NCI-H1105 treated with DMSO at 0.1 percent for 48 hours (cell line): ENCODE data around the gene ABCC11.
A peak's percentile ranks its signal among the peaks of the same experiment; 100 is the strongest.
"Not testable (repeated sequence)": the region's sequence is repeated elsewhere in the genome, so short reads cannot be mapped to it uniquely, and the experiment has no call there.

Experiments used
- DNase-seq: peaks from one replicate; lab custom pipeline; 2025; lab: John Stamatoyannopoulos, UW

Gene ABCC11

DNA sequence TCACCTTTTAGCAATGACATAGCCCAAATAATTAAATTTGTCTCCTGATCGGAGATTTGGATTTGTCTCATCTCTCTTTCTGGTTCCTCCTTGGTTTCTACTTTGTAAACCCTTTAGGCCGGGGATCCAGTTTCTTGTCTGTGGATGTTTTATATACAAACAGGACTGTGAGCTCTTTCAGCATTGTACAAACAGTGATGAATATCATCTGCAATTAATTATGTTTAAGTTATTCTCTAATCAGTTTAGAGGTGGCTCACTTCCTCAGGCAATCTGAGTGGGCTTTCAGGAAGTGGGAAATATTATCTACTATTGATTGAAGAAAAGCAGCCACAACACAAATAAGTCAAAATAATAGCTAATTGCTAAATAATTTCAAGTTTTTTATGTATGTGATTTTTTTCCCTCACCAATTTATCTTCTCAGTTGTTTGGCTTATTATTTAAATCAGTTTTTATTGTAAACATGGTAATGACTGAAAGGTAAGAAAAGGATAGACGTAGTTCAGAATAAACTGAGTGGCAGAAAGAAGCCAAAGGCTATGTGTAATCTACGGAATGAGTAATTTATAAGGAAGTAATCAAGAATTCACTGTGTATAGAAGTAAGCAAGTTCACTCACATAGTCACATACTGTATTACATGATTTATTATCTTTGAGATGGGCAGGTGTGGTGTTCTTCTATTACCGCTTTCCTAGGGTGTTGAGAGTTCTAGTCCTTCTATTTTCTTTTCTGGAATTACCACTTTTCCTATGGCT lies 3.4 kb upstream of the ABCC11 start:
- no peak for DNase-seq

DNA sequence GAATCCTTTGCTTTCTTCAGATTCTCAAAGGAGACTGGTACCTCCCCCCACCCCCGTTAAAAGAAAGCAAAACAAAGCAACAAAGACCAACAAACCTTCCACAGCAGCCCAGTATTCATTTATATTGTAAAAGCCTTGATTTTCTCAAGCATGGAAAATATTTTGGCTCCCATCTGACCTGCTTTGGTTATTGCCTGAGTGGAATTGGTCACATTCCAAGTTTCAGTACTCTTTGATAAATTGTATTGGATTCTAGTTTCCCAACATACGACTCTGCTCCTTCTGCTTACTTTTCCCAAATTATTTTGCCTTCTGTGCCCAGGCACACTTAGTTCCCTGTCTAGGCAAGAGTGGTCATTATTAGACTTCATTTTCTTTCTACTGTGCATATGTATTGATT lies 1.3 kb downstream of the ABCC11 start:
- DNase-seq, result no peak

DNA sequence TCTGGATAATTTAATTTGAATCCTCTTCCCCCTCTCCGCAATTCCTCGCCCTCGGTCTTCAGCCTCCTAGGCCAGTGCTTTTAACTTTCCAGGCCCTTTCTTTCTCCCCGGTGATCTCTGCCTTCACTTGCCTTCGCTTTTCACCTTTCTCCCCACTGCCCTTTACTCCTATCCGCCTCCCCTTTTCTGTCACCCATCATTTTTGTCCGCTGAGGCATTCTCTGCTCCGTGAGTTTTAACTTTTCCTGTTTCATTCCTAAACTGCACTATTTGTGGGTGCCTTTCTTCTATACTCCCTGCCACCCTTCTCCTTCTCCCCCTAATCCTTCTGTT lies 2.5 kb downstream of the ABCC11 start:
- no peak for DNase-seq

DNA sequence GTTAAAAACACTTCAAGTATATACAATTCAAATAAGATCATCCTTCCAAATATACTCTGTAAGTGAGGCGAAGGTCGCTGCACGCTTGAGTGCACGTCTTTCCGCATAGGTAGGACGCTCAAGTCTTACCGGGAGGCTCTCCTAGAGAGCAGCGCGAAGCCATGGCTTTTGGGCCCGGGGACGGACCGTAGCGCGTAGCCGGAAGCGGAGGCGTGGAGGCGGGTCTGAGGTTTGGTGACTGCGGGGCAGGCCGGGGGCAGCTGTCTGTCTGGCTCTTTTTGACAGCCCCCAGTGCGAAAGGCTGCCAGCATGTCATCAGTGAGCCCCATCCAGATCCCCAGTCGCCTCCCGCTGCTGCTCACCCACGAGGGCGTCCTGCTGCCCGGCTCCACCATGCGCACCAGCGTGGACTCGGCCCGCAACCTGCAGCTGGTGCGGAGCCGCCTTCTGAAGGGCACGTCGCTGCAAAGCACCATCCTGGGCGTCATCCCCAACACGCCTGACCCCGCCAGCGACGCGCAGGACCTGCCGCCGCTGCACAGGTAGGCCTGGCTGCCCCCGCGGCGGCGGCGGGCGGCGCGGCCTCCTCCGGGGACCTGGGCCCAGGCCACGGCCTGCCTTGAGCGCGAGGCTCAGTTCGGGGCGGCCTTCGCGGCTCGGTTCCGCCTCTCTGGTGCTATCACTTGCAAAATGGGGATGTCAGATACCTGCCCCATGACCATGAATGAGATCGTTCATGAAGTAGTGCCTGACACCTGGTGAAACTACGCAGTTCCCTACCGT lies 3.1 kb downstream of the ABCC11 start, which contains the start of gene LONP2:
LONP2 (plus strand) TSS at position 221 of the 783 bp plus-strand sequence; CDS start at position 310, 89 bp downstream.
- peak; percentile 91 for DNase-seq

DNA sequence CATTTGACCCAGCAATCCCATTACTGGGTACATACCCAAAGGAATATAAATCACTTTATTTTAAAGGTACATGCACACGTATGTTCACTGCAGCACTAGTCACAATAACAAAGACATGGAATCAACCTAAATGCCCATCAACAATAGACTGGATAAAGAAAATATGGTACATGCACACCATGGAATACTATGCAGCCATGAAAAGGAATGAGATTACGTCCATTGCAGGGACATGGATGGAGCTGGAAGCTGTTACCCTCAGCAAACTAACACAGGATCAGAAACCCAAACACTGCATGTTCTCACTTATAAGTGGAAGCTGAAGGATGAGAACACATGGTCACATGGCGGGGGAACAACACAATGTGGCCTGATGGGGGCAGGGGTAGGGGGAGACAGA lies 7.2 kb downstream of the ABCC11 start:
- DNase-seq, result not testable (repeated sequence)

DNA sequence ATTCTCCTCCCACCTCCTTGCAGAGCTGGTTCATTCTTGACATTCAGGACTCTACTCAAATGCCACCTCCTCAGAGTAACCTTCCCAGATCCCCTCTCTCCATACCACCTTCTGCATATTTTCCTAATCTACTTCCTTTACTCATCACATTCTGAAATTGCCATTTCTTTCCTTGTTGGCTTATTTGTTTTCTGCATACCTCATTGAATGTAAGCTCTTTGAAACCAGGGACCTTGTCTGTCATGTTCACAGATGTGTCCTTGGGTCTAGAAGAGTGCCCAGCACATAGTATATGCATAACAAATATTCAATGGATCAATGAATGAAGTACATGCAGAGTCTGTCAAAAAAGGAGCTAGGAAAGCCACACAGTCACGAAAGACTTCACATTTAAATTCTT lies 11.1 kb downstream of the ABCC11 start:
- no peak for DNase-seq

DNA sequence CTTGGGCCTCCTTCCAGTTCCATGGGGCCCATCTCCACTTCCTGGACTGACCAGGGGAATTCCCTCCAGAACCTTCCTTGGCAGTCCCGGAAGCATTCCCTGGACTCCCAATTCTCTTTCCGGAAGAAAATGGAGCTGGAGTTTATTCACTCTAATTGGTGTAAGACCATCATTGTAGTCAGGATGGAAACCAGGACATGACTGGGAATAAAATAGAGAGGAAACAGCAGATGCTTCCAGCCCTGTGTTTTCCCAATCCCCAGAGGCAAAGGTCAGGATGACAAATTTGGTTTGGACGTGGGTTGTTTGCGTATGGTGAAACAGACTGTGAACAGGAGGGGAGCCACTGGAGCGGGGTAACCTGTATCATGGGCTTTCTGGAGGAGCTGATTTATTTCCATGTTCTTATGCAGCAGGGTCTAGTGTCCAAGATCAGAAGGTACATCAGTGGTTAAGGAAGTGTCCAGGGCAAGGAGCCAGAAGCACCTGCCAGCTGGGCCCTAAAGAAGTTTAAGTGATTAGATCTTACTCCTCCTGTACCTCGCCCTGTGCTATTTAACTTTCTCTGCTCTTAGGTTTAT lies 11.7 kb downstream of the ABCC11 start:
- DNase-seq, result no peak

DNA sequence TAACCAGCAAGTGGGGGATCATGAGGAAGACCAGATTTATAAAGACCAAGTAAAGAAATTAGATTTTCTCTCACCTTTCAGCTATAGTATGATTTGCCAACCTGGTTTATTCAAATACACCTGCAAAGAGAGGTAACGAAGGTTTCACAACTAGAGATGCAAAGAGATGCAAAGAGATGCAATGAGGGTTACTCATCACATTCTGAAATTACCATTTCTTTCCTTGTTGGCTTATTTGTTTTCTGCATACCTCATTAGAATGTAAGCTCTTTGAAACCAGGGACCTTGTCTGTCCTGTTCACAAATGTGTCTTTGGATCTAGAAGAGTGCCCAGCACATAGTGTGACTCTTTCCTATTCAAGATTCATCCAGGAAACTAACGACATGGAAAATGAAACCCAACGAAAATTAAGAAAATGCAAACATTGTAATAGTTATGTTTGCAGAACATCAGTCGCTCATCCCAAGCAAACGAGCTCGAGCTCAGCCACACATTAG lies 12.2 kb downstream of the ABCC11 start:
- DNase-seq, result no peak

DNA sequence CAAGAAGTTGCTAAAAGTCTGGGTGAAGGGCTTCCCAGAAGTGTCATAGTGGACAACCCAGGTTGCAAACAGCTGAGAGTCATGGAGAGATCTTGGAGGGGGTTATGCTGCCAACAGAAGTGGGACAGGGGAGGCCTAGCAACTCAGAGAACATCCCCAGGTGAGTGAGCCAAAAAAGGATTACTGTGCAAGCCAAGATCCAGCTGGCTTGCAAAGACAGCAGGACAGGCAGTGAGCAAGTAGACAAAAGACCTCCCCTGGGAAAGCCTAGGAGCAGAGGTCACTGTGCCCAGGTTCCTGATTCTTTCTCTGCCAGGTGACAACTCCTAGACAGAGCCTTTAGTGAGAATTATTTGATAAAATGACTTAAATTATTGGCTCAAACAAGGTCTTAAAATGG lies 12.7 kb downstream of the ABCC11 start:
- DNase-seq, result no peak

DNA sequence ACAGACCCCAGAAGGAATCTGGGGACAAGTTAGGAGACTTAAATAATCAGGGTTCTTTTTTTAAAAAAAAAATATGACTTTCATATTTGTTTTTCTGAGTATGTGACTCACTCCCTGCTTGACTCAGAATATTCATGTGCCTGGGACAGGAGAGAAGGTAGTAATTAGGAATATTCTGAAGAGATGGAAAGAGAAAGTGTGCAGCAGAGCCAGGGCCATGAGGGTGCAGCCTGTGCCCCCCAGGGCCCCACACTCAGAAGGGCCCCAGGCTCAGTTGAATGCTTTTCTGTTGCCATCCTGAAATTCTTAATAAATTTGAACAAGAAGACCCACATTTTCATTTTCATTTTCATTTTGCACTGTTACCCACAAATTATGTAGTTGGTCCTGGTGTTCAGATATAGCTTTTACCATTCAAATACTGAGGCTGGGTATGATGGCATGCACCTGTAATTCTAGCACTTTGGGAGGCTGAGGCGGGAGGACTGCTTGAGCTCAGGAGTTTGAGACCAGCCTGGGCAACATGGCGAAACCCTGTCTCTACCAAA lies 14.8 kb downstream of the ABCC11 start:
- DNase-seq, result no peak

DNA sequence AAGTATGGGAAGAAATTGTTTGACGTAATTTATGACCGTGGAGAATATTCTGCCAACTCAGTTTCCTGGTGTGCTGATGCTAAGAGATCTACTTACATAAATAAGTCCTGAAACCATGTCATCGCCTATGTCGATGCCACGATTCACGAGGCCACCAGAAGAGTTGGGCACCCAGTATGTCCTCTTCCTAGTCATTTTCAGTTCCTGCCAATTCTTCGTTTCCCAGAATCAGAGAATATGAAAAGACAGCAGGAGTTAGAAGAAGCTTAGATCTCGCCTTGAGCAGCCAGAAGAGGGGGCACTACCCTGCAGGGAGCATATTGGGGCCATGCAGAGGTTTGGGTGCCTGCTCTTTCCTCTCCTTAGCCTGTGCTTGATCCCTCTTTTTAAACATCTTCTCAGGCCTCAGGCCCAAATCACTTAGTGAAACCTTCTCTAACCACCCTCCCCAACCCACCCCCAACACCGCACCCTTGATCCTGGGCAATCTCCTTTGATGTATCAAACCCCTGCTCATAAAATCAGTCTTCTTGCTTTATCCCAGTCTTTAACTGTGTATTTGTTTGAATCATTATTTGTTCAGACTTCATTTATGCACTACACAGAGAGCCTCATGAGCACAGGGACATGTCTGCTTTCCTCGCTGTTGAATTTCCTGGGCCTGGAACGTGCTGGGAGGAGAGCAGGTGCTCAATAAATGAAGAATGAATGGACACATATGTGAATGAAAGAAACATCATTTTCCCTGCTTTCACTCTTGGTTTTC lies 15.4 kb downstream of the ABCC11 start:
- DNase-seq, result peak; percentile 33

DNA sequence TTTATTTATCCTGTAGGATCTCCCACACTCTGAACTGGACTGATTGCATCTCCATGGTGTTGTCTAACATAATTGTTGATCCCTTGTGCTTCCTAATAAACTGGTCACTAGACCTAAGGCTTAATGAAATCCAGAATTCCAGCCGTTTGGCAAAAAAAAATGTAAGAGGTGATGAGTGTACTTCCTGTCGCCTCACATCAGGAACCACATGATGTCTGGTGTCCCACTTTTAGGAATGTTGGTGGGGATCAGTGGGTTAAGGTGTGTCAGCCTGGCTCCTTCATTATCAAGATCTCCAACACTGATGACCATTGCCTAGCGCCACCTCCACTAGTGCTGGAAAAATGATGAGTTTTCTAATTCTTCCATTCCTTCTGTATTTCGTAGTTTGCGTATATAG lies 21.9 kb downstream of the ABCC11 start:
- DNase-seq, result no peak

DNA sequence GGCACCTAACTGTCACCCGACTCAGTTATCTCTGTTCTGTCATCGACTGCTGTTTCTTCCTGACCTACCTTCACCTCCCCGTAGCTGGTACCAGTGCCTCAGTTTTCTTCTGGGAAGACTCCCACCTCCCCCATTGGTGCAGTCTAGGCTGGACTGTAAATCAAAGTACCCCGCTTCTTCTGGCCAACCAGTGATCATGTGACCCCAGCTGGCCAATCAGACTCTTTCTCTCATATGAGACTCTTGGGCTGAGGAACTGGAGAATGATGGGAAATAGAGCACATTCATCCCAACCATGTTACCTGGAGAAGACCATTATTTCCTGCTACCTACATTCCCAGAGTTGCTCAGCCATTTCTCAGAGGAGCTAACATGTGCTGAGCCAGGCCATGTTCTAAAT lies 23.8 kb downstream of the ABCC11 start:
- DNase-seq, result no peak

DNA sequence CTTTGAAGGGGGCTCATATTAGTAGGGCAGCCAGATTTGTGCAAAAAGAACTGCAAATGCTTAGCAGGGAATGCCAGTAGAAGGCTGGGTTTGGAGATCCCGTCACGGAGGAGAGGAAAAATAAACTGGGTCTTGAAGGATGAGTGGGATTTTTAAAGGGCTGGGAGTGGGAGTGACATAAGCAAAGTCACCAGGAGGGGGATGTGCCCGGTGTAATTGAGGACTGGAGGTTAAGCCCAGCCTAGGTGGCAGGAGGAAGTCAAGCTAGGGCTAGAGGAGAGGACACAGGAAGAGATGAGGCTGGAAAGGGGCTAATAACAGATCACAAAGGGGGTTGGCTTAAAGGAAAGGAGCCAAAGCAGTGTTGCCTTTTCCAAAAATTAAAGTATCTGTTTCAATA lies 26.4 kb downstream of the ABCC11 start:
- DNase-seq, result no peak

DNA sequence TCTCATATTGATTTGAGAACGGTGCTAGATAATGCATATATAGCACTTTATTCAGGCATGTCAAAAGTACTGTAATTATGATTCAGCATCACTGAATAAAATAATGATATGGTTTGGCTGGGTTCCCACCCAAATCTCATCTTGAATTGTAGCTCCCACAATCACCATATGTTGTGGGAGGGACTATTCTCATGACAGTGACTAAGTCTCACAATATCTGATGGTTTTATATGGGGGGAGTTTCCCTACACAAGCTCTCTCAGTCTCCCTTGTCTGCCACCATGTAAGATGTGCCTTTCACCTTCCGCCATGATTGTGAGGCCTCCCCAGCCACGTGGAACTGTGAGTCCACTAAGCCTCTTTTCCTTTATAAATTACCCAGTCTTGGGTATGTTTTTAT lies 28.9 kb downstream of the ABCC11 start:
- no peak for DNase-seq

DNA sequence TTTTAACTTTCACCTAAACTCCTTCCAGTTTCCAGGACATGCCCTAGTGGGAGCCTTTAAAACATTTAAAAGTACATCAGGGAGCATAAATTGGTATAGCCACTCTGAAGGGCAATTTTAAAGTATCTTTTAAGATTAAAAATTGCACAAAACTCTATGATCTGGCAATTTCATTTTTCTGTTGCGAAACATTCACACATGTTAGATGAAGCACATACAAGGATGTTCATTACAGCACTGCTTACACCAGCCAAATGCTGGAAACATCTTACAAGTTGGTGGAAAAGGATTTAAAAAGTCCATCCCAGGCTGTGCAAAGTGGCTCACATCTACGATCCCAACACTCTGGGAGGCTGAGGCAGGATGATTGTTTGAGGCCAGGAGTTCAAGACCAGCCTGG lies 29.6 kb downstream of the ABCC11 start:
- DNase-seq, result no peak

DNA sequence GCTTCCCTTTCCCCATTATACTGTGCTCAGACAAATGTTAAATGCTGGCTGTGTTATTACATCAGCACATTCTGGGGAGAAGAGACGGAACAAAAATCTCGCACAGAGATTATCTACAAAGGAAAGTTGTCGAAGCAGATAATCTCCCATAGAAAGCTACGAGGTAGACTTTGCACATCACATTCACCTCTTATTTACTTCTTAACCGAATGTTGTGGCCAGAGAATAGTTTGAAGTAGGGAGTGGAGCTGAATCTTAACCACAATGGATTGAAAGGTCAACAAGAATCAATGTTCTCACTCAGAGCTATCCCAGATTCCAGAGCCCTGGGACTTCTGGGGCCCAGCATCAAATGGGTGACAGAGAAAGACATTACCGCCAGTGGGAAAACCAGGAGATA lies 31.6 kb downstream of the ABCC11 start:
- no peak for DNase-seq

DNA sequence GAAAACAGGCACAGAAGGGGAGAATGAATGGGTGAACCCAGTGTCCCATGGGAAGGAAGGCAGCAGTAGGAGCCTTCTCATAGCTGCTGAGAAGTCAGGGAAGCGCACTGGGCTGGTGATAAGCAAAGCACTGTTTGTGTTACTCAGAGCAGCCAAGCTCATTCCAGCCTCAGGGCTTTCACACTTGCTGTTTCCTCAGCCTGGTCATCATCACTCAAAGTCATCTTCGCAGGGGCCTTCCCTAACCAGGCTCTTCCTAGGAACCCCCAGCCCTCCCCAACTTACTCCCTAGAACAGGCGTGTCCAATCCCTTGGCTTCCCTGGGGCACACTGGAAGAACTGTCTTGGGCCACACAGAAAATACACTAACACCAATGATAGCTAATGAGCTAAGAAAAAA lies 35.3 kb downstream of the ABCC11 start:
- no peak for DNase-seq

DNA sequence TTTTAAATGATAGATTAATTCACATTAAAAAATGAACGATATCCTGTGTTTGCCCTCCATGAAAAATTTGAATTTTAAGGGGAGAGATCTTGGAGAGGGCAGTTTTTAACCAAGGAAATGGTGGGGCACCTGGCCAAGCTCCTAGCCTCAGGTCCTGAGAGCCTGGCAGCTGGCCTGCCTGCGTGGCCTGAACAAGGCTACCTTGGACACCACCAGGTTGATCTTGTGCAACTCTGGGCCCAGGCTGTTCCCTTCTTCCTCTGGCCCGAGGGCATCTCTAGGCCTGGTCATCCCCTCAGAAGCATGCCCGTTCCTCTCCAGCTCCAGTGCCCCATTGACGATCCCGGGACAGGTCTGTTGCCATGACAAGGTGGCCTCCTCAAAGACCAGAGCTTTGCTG lies 36.6 kb downstream of the ABCC11 start:
- DNase-seq, result no peak

DNA sequence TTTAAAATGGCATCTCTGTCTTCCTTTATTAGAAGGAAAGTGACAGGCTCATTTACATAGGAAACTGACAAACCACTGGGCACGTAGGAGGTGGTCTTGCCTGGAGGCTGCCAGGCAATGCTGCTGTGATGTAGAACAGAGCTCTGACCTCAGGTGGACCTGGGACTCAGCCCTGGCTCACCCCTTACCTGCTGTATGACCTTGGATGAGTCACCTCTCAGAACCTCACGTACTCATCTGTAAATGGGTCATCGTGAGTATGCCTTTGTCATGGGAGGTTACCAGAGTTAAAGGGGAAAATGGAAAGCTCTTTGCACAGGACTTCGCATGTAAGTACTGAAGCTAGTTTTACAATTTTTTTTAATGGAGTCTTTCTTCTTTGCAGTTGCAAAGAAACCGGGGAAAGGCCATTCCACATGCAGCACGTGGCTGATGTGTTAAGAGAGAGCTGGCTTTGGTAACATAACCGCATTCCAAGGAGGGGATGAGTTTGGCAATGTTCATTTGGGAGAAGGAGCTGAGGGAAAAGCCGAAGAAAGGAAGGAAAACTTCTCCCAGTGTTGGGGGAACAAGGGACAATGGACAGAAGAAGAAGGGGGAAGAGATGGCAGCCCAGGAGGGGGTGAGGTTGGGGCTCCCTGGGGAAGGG lies 40.6 kb downstream of the ABCC11 start:
- no peak for DNase-seq

DNA sequence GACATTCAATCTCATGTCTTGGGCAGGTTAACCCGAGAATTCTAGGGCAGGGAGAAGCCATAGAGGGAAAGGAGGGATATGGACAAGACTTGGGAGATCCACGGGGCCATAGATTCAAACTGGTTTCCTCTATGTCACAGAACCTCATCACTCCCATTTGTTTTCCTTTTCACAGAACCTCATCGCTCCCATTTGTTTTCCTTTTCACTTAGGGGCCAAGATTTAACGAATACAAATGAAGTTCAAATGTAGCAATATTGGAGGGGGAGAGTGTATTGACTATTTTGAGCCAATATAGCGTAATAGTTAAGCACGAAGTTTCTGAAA lies 42.6 kb downstream of the ABCC11 start:
- DNase-seq, result no peak
